Fibroblast of lung (primary cell): ENCODE measurements around the gene MAP3K9. TPM values are rescaled to one million over a fixed set of nuclear protein-coding genes. Genes with fewer than 3 reads are reported as not detected.

Experiments used
- DNase-seq, 2 donors: peaks; one replicate each; pipeline versions ENCODE4 v3.0.0 to v3.0.0-alpha.2; 2010; ENCODE audit warnings: low read depth in 2 of 2
- H2AFZ ChIP-seq: 2 replicates; pipeline ENCODE4 v1.5.1; 2012; ENCODE audit warnings: low read length, control low read depth, inconsistent platforms
- H3K27ac ChIP-seq: 2 replicates; pipeline ENCODE4 v1.5.1; 2011; ENCODE audit warnings: low read length, control low read depth; ENCODE audit not compliant: insufficient read depth
- H3K27me3 ChIP-seq: 2 replicates; pipeline ENCODE4 v1.5.1; 2011; ENCODE audit warnings: mild to moderate bottlenecking, low read length; ENCODE audit not compliant: control insufficient read depth, insufficient read depth
- H3K36me3 ChIP-seq: 2 replicates; pipeline ENCODE4 v1.5.1; 2011; ENCODE audit warnings: low read length; ENCODE audit not compliant: control insufficient read depth, insufficient read depth
- H3K4me1 ChIP-seq: 2 replicates; pipeline ENCODE4 v1.5.1; 2011; ENCODE audit warnings: low read length; ENCODE audit not compliant: control insufficient read depth, insufficient read depth; ENCODE audit errors: extremely low read depth
- H3K4me2 ChIP-seq: 2 replicates; pipeline ENCODE4 v1.5.1; 2011; ENCODE audit warnings: low read length, control low read depth; ENCODE audit not compliant: insufficient read depth; ENCODE audit errors: extremely low read depth
- H3K4me3 ChIP-seq, 4 experiments: fragments of 200-600 bp in 1 of 4; sonication (generic) in 1 of 4; replicated peaks in 1 of 4; 2 replicates each; pipeline ENCODE4 v1.5.1; 2011 to 2016; ENCODE audit warnings: low read length in 4 of 4, low read depth in 3 of 4, mild to moderate bottlenecking in 3 of 4, control low read depth in 2 of 4, inconsistent platforms in 1 of 4, mixed read lengths in 1 of 4; ENCODE audit not compliant: insufficient read depth in 1 of 4; ENCODE audit errors: control extremely low read depth in 1 of 4
- H3K79me2 ChIP-seq: 2 replicates; pipeline ENCODE4 v1.5.1; 2012; ENCODE audit warnings: mild to moderate bottlenecking, low read length, inconsistent platforms; ENCODE audit not compliant: control insufficient read depth, insufficient read depth
- H3K9ac ChIP-seq: 2 replicates; pipeline ENCODE4 v1.5.1; 2011; ENCODE audit warnings: mild to moderate bottlenecking, low read length, control low read depth; ENCODE audit not compliant: insufficient read depth
- H3K9me3 ChIP-seq: 2 replicates; pipeline ENCODE4 v1.5.1; 2012; ENCODE audit warnings: low read depth, low read length; ENCODE audit not compliant: control insufficient read depth, insufficient read depth
- H4K20me1 ChIP-seq: 2 replicates; pipeline ENCODE4 v1.5.1; 2011; ENCODE audit warnings: low read length; ENCODE audit not compliant: control insufficient read depth, insufficient read depth; ENCODE audit errors: extremely low read depth
- EZH2 ChIP-seq: IDR thresholded peaks from 2 replicates; pipeline ENCODE4 v1.5.1; 2012; ENCODE audit warnings: low read length, control low read depth, mild to moderate bottlenecking; ENCODE audit errors: missing control alignments
- polyA plus RNA-seq, 2 donors: library from polyadenylated mRNA; depleted of rRNA in 1 of 2; stranded (reverse) in 1 of 2; unstranded in 1 of 2; fragments of >200 nt; gene quantifications; 2 replicates each; pipeline ENCODE4 v1.2.1, GENCODE V29; 2011 to 2012; ENCODE audit warnings: missing spikeins in 1 of 2
- total RNA-seq: library from RNA; depleted of rRNA; stranded (reverse); fragments of >200 nt; gene quantifications from 2 replicates; pipeline ENCODE4 v1.2.1, GENCODE V29; 2014
- TF ChIP-seq, protein P1 (sequence below), 2 donors: IDR thresholded peaks in 1 of 2; conservative IDR thresholded peaks in 1 of 2; 1 replicate in 1 of 2; 2 replicates in 1 of 2; pipeline ENCODE4 v1.5.1; 2011 to 2012; ENCODE audit warnings: low read length in 2 of 2, control low read depth in 1 of 2, inconsistent platforms in 1 of 2, low read depth in 1 of 2, mild to moderate bottlenecking in 1 of 2

MAP3K9 gene
- total and polyA plus RNA-seq, 2 donors (not counting 1 experiment from before 2014, with no cell fraction given) = 0.17 to 0.27 TPM

DNA sequence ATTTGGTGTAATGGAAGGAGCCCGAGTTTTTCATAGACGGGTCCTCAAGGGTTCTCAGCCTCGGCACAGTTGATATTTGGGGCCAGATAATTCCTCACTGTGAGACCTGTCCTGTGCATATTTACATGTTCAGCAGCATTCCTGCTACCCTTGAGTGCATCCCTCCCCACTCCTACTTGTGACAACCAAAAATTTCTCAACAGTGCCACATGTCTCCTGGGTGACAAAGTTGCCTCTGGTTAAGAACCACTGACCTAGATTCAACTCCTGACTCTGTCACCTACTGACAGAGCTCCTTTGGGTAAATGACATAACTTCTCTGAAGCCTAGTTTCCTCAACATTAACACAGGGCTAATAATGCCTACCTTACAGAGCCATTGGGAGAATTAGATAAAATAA is 107.2 kb downstream of the MAP3K9 start:
- no peaks in the 10 kb centered on the region for H4K20me1 ChIP-seq
- no peak overlapping the region for H3K4me3 ChIP-seq
- no peak overlapping the region for H2AFZ ChIP-seq
- no peak overlapping the region for H3K4me2 ChIP-seq
- TF ChIP-seq, protein P1, sequence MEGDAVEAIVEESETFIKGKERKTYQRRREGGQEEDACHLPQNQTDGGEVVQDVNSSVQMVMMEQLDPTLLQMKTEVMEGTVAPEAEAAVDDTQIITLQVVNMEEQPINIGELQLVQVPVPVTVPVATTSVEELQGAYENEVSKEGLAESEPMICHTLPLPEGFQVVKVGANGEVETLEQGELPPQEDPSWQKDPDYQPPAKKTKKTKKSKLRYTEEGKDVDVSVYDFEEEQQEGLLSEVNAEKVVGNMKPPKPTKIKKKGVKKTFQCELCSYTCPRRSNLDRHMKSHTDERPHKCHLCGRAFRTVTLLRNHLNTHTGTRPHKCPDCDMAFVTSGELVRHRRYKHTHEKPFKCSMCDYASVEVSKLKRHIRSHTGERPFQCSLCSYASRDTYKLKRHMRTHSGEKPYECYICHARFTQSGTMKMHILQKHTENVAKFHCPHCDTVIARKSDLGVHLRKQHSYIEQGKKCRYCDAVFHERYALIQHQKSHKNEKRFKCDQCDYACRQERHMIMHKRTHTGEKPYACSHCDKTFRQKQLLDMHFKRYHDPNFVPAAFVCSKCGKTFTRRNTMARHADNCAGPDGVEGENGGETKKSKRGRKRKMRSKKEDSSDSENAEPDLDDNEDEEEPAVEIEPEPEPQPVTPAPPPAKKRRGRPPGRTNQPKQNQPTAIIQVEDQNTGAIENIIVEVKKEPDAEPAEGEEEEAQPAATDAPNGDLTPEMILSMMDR (conservative IDR thresholded peaks at IDR 0.05 in 1 of 2, IDR thresholded peaks at IDR 0.05 in 1 of 2; ENCODE audit: low read depth in 1 of 2, low read length in 2 of 2) = no peak
- TF ChIP-seq EZH2 = no peak
- H3K9me3 ChIP-seq = no peaks in the 10 kb centered on the region
- no peaks in the 10 kb centered on the region for H3K36me3 ChIP-seq
- no peaks in the 10 kb centered on the region for H3K79me2 ChIP-seq
- no peak overlapping the region for H3K27ac ChIP-seq
- DNase-seq = no peak
- H3K27me3 ChIP-seq = no peaks in the 10 kb centered on the region
- H3K4me1 ChIP-seq = peaks cover 2% of the 10 kb centered on the region
- no peak overlapping the region for H3K9ac ChIP-seq

DNA sequence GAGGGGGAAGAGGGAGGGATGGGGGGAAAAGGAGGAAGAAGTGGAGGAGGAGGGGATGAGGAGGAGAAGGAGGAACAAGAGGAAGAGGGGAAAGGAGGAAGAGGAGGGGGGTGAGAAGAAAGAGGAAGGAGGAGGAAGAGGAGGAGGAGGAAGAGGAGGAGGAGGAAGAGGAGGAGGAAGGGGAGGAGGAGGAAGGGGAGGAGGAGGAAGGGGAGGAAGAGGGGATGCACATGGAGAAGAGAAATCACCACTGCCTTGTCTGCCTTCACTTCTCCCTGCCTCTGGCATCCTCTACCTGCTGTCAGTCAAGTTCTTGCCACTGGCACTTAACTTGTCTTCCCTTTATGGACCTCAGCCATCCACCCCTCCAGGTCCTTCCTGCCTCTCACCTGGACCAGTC is 107.7 kb downstream of the MAP3K9 start:
- no peaks in the 10 kb centered on the region for H4K20me1 ChIP-seq
- H3K36me3 ChIP-seq = no peaks in the 10 kb centered on the region
- TF ChIP-seq, protein P1 (conservative IDR thresholded peaks at IDR 0.05 in 1 of 2, IDR thresholded peaks at IDR 0.05 in 1 of 2; ENCODE audit: low read depth in 1 of 2, low read length in 2 of 2) = no peak
- TF ChIP-seq EZH2 = no peak
- no peaks in the 10 kb centered on the region for H3K79me2 ChIP-seq
- H3K9me3 ChIP-seq = no peaks in the 10 kb centered on the region
- no peak overlapping the region for H3K9ac ChIP-seq
- H2AFZ ChIP-seq = no peak overlapping the region
- H3K27ac ChIP-seq = no peak overlapping the region
- DNase-seq = no peak
- H3K4me3 ChIP-seq = no peak overlapping the region
- no peaks in the 10 kb centered on the region for H3K27me3 ChIP-seq
- no peak overlapping the region for H3K4me2 ChIP-seq
- peaks cover 2% of the 10 kb centered on the region for H3K4me1 ChIP-seq

DNA sequence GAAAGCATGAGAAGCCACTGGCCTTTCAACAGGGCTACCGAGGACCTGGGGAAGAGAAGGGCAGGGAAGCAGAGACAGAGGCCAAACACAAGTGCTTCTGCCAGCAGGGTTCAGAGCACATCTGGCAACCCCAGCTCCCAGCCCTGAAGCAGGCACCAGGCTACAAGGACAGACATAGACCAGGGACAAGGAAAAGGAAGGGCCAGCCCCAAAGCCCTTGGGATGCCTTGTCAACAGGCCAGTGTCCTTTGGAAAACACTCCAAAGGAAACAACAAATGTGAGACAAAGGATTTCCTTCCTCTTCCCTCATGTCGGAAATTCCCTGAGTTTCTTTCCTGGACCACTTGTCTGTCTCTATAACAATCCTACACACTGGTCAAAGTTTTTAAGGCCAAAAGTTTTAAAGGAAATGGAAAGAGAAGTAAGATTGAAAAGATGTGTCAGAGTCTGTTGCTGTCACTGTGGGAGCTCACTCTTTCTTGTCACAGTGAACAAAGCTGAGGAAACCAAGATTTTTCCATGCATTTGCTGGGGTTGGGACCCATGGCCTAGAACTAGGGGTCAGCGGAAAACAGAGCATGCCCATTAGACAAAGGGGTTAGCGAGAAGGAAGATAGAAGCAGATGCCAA is 108.2 kb downstream of the MAP3K9 start:
- Histone ChIP-seq H3K79me2 (no peaks in the 10 kb centered on the region), H3K4me2 (no peak overlapping the region), H2AFZ (no peak overlapping the region), H3K4me1 (peaks cover 2% of the 10 kb centered on the region), H4K20me1 (no peaks in the 10 kb centered on the region), H3K4me3 (no peak overlapping the region), H3K27me3 (no peaks in the 10 kb centered on the region), H3K36me3 (no peaks in the 10 kb centered on the region), H3K9ac (no peak overlapping the region), H3K27ac (no peak overlapping the region), H3K9me3 (no peaks in the 10 kb centered on the region)
- TF ChIP-seq, protein P1 (conservative IDR thresholded peaks at IDR 0.05 in 1 of 2, IDR thresholded peaks at IDR 0.05 in 1 of 2; ENCODE audit: low read depth in 1 of 2, low read length in 2 of 2) = no peak
- TF ChIP-seq EZH2 = no peak
- no peak for DNase-seq
